Measurements from ENCODE around the gene ADAMTS5.

- TF ChIP-seq, protein P1, sequence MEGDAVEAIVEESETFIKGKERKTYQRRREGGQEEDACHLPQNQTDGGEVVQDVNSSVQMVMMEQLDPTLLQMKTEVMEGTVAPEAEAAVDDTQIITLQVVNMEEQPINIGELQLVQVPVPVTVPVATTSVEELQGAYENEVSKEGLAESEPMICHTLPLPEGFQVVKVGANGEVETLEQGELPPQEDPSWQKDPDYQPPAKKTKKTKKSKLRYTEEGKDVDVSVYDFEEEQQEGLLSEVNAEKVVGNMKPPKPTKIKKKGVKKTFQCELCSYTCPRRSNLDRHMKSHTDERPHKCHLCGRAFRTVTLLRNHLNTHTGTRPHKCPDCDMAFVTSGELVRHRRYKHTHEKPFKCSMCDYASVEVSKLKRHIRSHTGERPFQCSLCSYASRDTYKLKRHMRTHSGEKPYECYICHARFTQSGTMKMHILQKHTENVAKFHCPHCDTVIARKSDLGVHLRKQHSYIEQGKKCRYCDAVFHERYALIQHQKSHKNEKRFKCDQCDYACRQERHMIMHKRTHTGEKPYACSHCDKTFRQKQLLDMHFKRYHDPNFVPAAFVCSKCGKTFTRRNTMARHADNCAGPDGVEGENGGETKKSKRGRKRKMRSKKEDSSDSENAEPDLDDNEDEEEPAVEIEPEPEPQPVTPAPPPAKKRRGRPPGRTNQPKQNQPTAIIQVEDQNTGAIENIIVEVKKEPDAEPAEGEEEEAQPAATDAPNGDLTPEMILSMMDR (IDR thresholded peaks at IDR 0.05), result no peak
- TF ChIP-seq POLR2AphosphoS5 (IDR thresholded peaks at IDR 0.05) (no peak), POLR2A (IDR thresholded peaks at IDR 0.05) (no peak), EP300 (IDR thresholded peaks at IDR 0.05) (no peak)
Measured at GRCh38 chr21:26949830-26950229, 17.1 kb downstream of the ADAMTS5 start.
